ENCODE results near the gene CFAP119.

CFAP119 gene

GRCh38 chr16:30748634-30749445 is 13.0 kb downstream of the CFAP119 start:
- in situ Hi-C loops (cut with HindIII; ENCODE audit: low pct_ligation_motif_present, low pct_unique_long_range_greater_than_20kb, low sequenced_read_pairs): no loop called here
- peak; percentile 59 for DNase-seq

GRCh38 chr16:30747799-30748633 is 13.8 kb downstream of the CFAP119 start, which contains the start of gene PHKG2:
PHKG2 (plus strand) TSS chr16:30748425; CDS start chr16:30748821, 396 bp downstream.
- DNase-seq: peak; percentile 100
- in situ Hi-C loops (cut with HindIII; ENCODE audit: low pct_ligation_motif_present, low pct_unique_long_range_greater_than_20kb, low sequenced_read_pairs): no loop called here

GRCh38 chr16:30747331-30747730 is 14.5 kb downstream of the CFAP119 start:
- in situ Hi-C loops (cut with HindIII; ENCODE audit: low pct_ligation_motif_present, low pct_unique_long_range_greater_than_20kb, low sequenced_read_pairs): no loop called here
- DNase-seq: peak; percentile 72

DNA sequence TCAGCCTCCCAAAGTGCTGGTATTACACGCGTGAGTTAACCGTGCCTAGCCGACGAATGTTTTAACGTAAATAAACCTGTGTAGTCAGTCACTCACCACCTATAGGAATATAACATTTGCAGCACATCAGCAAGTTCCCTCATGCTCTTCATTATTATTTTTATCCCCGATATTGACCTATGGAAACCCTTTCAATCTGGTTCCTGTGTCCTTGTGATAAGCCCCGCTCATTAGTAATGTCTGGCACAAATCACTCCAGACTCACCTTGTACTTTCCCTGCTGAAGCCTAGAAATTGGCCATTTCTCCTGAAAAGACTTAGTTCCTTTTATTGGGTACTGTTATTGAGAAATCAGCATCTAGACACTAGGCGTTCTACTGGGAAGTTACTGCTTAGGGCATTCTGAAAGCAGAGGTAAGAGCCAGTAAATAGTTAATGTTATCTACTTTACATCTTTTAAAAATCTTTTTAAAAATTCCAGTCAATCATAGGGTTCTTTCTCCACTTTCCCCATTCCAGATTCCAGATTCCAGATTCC is 15.2 kb downstream of the CFAP119 start:
- in situ Hi-C loops (cut with HindIII; ENCODE audit: low pct_ligation_motif_present, low pct_unique_long_range_greater_than_20kb, low sequenced_read_pairs): no loop called here
- no peak for DNase-seq

DNA sequence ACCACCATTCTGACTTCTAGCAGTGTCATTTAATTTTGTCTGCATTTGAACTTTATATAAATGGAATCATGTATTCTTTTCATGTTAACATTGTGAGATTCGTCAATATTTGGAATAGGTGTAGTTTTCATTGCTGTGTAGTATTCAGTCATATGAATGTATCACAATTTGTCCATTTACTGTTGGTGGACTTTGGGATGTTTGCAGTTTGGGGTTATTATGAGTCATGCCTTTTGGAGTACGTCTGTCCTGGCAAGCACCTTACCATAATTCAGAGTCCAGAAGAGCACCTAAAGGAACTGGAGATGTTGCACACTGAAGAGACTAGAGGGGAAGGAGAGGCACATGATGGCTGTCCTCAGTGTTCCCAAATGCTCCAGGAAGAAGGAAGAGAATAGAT is 16.8 kb downstream of the CFAP119 start:
- DNase-seq: no peak
- in situ Hi-C loops (cut with HindIII; ENCODE audit: low pct_ligation_motif_present, low pct_unique_long_range_greater_than_20kb, low sequenced_read_pairs): no loop called here

GRCh38 chr16:30744183-30744582 is 17.7 kb downstream of the CFAP119 start:
- no peak for DNase-seq
- in situ Hi-C loops (cut with HindIII; ENCODE audit: low pct_ligation_motif_present, low pct_unique_long_range_greater_than_20kb, low sequenced_read_pairs): no loop called here

DNA sequence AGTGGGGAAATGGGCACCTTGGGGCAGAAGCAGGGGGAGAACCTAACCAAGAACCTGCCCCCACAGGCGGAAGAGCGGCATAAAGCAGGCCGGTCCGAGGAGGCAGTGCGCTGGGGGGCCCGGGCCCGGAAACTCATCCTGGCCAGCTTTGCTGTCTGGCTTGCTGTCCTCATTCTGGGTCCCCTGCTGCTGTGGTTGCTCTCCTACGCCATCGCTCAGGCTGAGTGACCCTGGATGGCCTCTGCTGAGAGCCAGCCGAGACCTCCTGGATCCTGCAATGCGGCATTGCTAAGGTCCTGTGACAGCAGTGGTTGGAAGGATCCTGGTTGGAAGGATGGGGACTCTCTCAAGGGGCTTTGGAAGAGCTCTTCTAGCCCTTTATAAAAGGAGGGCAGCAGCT is 18.1 kb downstream of the CFAP119 start:
- no peak for DNase-seq
- in situ Hi-C loops (cut with HindIII; ENCODE audit: low pct_ligation_motif_present, low pct_unique_long_range_greater_than_20kb, low sequenced_read_pairs): no loop called here

GRCh38 chr16:30741461-30741914 is 20.4 kb downstream of the CFAP119 start:
- in situ Hi-C loops (cut with HindIII; ENCODE audit: low pct_ligation_motif_present, low pct_unique_long_range_greater_than_20kb, low sequenced_read_pairs): no loop called here
- DNase-seq: peak; percentile 98

- in situ Hi-C loops (cut with HindIII; ENCODE audit: low pct_ligation_motif_present, low pct_unique_long_range_greater_than_20kb, low sequenced_read_pairs): no loop called here
- DNase-seq: peak; percentile 97
Observed at GRCh38 chr16:30740364-30741251, 21.3 kb downstream of the CFAP119 start.

DNA sequence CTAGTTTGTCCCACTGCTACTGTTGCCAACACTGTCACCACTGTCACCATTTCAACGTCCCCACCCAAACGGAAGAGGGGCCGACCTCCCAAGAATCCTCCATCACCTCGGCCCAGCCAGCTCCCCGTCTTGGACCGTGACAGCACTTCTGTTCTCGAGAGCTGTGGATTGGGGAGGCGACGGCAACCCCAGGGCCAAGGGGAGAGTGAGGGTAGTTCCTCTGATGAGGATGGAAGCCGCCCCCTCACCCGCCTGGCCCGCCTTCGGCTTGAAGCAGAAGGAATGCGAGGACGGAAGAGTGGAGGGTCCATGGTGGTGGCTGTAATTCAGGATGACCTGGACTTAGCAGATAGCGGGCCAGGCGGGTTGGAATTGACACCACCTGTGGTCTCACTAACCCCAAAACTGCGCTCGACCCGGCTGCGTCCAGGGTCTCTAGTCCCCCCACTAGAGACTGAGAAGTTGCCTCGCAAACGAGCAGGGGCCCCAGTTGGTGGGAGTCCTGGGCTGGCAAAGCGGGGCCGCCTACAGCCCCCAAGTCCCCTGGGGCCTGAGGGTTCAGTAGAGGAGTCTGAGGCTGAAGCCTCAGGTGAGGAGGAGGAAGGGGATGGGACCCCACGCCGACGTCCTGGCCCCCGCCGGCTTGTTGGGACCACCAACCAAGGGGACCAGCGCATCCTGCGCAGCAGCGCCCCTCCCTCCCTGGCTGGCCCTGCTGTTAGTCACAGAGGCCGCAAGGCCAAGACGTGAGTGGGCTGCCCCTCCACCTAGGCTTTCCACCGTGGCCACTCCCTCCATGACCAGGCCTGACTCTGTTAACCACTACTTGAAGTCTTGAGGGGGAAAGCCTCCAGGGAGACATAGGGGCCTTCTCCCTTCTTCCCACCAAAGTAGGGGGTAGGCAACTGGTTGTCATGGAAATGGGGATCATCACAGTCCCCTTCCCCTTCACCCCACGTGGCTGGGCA is 22.6 kb downstream of the CFAP119 start:
- in situ Hi-C loops (cut with HindIII; ENCODE audit: low pct_ligation_motif_present, low pct_unique_long_range_greater_than_20kb, low sequenced_read_pairs): no loop called here
- no peak for DNase-seq

DNA sequence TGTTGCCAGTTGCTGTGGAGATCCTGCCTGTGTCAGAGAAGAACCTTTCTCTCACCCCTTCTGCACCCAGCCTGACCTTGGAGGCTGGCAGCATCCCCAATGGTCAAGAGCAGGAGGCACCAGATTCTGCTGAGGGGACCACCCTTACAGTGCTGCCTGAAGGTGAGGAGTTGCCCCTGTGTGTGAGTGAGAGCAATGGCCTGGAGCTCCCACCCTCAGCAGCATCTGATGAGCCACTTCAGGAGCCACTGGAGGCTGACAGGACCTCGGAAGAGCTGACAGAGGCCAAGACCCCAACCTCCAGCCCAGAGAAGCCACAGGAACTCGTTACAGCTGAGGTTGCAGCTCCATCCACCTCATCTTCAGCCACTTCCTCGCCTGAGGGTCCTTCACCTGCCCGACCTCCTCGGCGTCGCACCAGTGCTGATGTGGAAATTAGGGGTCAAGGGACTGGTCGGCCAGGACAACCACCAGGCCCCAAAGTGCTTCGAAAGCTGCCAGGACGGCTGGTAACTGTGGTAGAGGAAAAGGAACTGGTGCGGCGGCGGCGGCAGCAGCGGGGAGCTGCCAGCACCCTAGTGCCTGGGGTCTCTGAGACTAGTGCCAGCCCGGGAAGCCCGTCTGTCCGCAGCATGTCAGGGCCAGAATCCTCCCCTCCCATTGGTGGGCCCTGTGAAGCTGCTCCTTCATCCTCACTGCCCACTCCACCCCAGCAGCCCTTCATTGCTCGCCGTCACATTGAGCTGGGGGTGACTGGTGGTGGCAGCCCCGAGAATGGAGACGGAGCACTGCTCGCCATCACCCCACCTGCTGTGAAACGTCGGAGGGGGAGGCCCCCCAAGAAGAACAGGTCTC is 23.8 kb downstream of the CFAP119 start:
- in situ Hi-C loops (cut with HindIII; ENCODE audit: low pct_ligation_motif_present, low pct_unique_long_range_greater_than_20kb, low sequenced_read_pairs): no loop called here
- no peak for DNase-seq

DNA sequence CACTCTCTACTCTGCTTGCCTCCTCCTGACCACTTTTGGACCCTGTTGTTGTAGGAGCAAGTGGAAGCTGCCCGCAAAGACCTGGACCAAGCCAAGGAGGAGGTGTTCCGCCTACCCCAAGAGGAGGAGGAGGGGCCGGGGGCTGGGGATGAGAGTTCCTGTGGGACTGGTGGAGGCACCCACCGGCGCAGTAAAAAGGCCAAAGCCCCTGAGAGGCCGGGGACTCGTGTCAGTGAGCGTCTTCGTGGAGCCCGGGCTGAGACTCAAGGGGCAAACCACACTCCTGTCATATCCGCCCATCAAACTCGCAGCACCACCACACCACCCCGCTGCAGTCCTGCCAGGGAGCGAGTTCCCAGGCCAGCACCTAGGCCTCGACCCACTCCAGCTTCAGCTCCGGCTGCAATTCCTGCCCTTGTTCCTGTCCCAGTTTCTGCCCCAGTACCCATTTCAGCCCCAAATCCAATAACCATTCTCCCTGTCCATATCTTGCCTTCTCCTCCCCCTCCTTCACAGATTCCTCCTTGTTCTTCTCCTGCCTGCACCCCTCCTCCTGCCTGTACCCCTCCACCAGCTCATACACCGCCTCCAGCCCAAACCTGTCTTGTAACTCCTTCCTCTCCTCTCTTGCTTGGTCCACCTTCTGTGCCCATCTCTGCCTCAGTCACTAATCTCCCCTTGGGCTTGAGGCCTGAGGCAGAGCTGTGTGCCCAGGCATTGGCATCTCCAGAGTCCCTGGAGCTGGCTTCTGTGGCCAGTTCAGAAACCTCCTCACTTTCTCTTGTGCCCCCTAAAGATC is 24.7 kb downstream of the CFAP119 start:
- no peak for DNase-seq
- in situ Hi-C loops (cut with HindIII; ENCODE audit: low pct_ligation_motif_present, low pct_unique_long_range_greater_than_20kb, low sequenced_read_pairs): no loop called here

DNA sequence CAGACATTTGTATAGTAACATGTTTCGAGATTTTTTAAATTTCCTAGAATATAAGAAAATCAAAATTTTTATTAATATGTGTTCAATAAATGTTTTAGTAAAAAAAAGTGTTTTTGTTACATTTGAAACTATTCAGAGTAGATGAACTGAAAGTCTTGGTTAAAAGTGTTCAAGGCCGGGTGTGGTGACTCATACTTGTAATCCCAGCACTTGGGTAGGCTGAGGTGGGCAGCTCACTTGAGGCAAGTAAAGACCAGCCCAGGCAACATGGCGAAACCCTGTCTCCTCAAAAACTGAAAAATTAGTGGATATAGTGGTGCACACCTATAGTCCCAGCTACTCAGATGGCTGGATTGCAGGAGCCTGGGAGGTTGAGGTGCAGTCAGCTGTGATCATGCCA is 30.5 kb downstream of the CFAP119 start:
- DNase-seq: no peak
- in situ Hi-C loops (cut with HindIII; ENCODE audit: low pct_ligation_motif_present, low pct_unique_long_range_greater_than_20kb, low sequenced_read_pairs): no loop called here

GRCh38 chr16:30728899-30729672 is 32.8 kb downstream of the CFAP119 start:
- in situ Hi-C loops (cut with HindIII; ENCODE audit: low pct_ligation_motif_present, low pct_unique_long_range_greater_than_20kb, low sequenced_read_pairs): no loop called here
- no peak for DNase-seq

DNA sequence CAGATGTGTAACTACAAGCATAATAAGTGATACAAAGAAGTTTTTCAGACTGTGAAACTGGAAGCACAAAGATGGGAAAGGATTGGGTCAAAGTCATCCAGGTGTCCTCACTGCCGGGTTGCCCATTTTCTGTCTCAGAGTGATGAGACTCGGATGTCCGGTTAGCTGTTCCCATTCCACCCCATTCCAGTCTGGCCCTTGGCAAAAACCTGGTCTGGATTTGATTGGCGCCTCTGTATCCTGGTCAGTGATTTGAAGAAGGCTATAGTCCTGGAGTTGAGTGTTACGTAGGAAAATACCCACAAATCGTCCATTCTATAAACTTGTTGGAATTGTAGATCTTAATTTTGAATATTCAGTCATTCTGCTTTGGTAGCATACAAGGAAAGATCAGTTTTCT is 33.5 kb downstream of the CFAP119 start:
- in situ Hi-C loops (cut with HindIII; ENCODE audit: low pct_ligation_motif_present, low pct_unique_long_range_greater_than_20kb, low sequenced_read_pairs): no loop called here
- DNase-seq: no peak

All from ACHN (cell line).